HEK293 (cell line): ENCODE measurements around the gene ZFTA.

Experiments used
- CTCF ChIA-PET: fragments of 350-600 bp; formaldehyde crosslinking; extraction: SDS; loops from one replicate; lab custom pipeline; 2021; ENCODE audit warnings: antibody characterized with exemption; lab: Yijun Ruan, JAX
- POLR2A ChIA-PET: fragments of 300-600 bp; formaldehyde crosslinking; extraction: SDS; loops from one replicate; lab custom pipeline; 2020; ENCODE audit warnings: antibody characterized with exemption, inconsistent platforms; lab: Yijun Ruan, JAX
- H3K27ac ChIP-seq: fragments of 200-500 bp; sonication (Bioruptor generic); 2 replicates; pipeline ENCODE4 v1.5.1; 2014; ENCODE audit warnings: low read depth, low read length, control low read depth, inconsistent platforms; ENCODE audit errors: extremely low read depth
- H3K36me3 ChIP-seq, 2 experiments: fragments of 200-500 bp in 1 of 2; sonication (Bioruptor generic) in 1 of 2; 1 replicate in 1 of 2; 2 replicates in 1 of 2; pipeline ENCODE4 v1.5.1; 2014 to 2017; ENCODE audit warnings: inconsistent platforms in 2 of 2, low read length in 2 of 2; ENCODE audit not compliant: control insufficient read depth in 2 of 2, insufficient read depth in 1 of 2
- H3K4me1 ChIP-seq: fragments of 200-500 bp; sonication (Bioruptor generic); 2 replicates; pipeline ENCODE4 v1.5.1; 2014; ENCODE audit warnings: mild to moderate bottlenecking, low read length, inconsistent platforms; ENCODE audit not compliant: control insufficient read depth, insufficient read depth
- H3K4me3 ChIP-seq: 2 replicates; pipeline ENCODE4 v1.5.1; 2011; ENCODE audit warnings: low read depth, mild to moderate bottlenecking, control low read depth, low read length, moderate library complexity
- H3K9me3 ChIP-seq: fragments of 200-500 bp; sonication (Bioruptor generic); 2 replicates; pipeline ENCODE4 v1.5.1; 2014; ENCODE audit warnings: low read depth, low read length, inconsistent platforms; ENCODE audit not compliant: control insufficient read depth, insufficient read depth
- EGR2 ChIP-seq: fragments of 450-650 bp; formaldehyde crosslinking; IDR thresholded peaks from 2 replicates; pipeline ENCODE4 v1.5.1; 2016; ENCODE audit warnings: low read depth, missing biosample characterization, missing genetic modification characterization
- GLIS1 ChIP-seq: fragments of 450-650 bp; formaldehyde crosslinking; IDR thresholded peaks from 2 replicates; pipeline ENCODE4 v1.5.1; 2016; ENCODE audit warnings: missing biosample characterization, missing genetic modification characterization
- PRDM1 ChIP-seq: fragments of 450-650 bp; formaldehyde crosslinking; IDR thresholded peaks from 2 replicates; pipeline ENCODE4; 2016; ENCODE audit warnings: missing biosample characterization, missing genetic modification characterization
- PRDM4 ChIP-seq: fragments of 450-650 bp; formaldehyde crosslinking; IDR thresholded peaks from 2 replicates; pipeline ENCODE4 v1.5.1; 2017; ENCODE audit warnings: missing biosample characterization, missing genetic modification characterization
- SCRT2 ChIP-seq: fragments of 450-650 bp; formaldehyde crosslinking; IDR thresholded peaks from 2 replicates; pipeline ENCODE4 v1.5.1; 2016; ENCODE audit warnings: missing biosample characterization, missing genetic modification characterization
- ZBTB8A ChIP-seq: fragments of 450-650 bp; formaldehyde crosslinking; IDR thresholded peaks from 2 replicates; pipeline ENCODE4 v1.5.1; 2016; ENCODE audit warnings: missing biosample characterization, missing genetic modification characterization
- ZNF121 ChIP-seq: fragments of 450-650 bp; formaldehyde crosslinking; IDR thresholded peaks from 2 replicates; pipeline ENCODE4 v1.5.1; 2016; ENCODE audit warnings: missing biosample characterization, missing genetic modification characterization
- ZNF19 ChIP-seq: fragments of 450-650 bp; formaldehyde crosslinking; IDR thresholded peaks from 2 replicates; pipeline ENCODE4; 2016; ENCODE audit warnings: missing biosample characterization, missing genetic modification characterization, low read depth
- ZNF211 ChIP-seq: fragments of 450-650 bp; formaldehyde crosslinking; IDR thresholded peaks from 2 replicates; pipeline ENCODE4 v1.5.1; 2016; ENCODE audit warnings: low read depth, missing biosample characterization, missing genetic modification characterization
- ZNF280C ChIP-seq: fragments of 450-650 bp; formaldehyde crosslinking; IDR thresholded peaks from 2 replicates; pipeline ENCODE4 v1.5.1; 2016; ENCODE audit warnings: missing biosample characterization, missing genetic modification characterization
- ZNF398 ChIP-seq: fragments of 450-650 bp; formaldehyde crosslinking; IDR thresholded peaks from 2 replicates; pipeline ENCODE4 v1.5.1; 2017; ENCODE audit warnings: missing biosample characterization, missing genetic modification characterization
- ZNF621 ChIP-seq: fragments of 450-650 bp; formaldehyde crosslinking; IDR thresholded peaks from 2 replicates; pipeline ENCODE4 v1.5.1; 2017; ENCODE audit warnings: missing biosample characterization, missing genetic modification characterization
- ZNF837 ChIP-seq: fragments of 450-650 bp; formaldehyde crosslinking; IDR thresholded peaks from 2 replicates; pipeline ENCODE4 v1.5.1; 2016; ENCODE audit warnings: missing biosample characterization, missing genetic modification characterization
- TF ChIP-seq, protein P1 (sequence below): fragments of 450-650 bp; IDR thresholded peaks from 2 replicates; pipeline ENCODE4 v1.5.1; 2018; ENCODE audit warnings: missing biosample characterization, missing genetic modification characterization
- TF ChIP-seq, protein P2 (sequence below): fragments of 450-650 bp; formaldehyde crosslinking; IDR thresholded peaks from 2 replicates; pipeline ENCODE4; 2016; ENCODE audit warnings: missing biosample characterization, missing genetic modification characterization

ZFTA gene

DNA sequence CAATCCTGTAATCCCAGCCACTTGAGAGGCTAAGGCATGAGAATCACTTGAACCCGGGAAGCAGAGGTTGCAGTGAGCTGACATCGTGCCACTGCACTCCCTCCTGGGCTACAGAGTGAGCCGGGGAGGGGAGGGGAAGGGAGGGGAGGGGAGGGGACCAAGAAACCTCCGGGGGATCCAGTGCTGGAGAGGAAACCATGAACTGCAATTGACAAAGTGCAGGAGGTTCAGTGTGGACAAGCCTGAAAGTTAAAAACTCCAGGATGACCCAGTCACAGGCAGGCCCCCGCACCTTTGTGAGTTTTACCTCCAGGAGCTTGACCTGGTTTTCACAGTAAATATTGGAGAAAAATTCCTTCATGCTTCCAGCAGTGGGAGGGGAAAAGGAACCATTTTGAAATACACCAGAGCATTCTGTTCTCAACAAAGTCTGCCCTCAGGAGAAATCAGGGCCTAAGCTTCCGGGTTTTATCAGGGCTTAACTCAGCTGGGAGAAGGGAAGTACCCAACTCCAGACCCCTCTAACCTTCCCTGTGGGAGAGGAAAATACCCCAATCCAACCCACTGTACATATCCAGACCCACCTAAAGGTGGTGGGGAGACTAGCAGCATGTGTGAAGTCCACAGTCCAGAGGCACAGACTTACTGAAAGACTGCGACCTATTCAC lies 15.5 kb upstream of the ZFTA start:
- ChIA-PET POLR2A (interaction anchor here (0.6 kb wide), 1 partner anchor 55 kb away, joined by 3 read pairs; the partner anchor contains the start of gene MARK2), CTCF (interaction anchor here (0.5 to 1.3 kb wide), 3 partner anchors 16 to 1510 kb away, joined by 3 to 7 read pairs (median 3); partner anchors contain the start of gene ZFTA)
- Histone ChIP-seq H3K36me3 (no peaks in the 10 kb centered on the region), H3K27ac (no peak overlapping the region), H3K9me3 (no peaks in the 10 kb centered on the region), H3K4me3 (no peak overlapping the region), H3K4me1 (no peaks in the 10 kb centered on the region)
- no peak for TF ChIP-seq ZNF837 (tag by site-specific recombination)
- no peak for TF ChIP-seq ZNF19 (tag by site-specific recombination)
- TF ChIP-seq ZNF398 (tag by site-specific recombination) = peak; percentile 54; the same call in 1 of the 2 replicates
- no peak for TF ChIP-seq ZNF211 (tag by site-specific recombination)
- TF ChIP-seq, protein P1, sequence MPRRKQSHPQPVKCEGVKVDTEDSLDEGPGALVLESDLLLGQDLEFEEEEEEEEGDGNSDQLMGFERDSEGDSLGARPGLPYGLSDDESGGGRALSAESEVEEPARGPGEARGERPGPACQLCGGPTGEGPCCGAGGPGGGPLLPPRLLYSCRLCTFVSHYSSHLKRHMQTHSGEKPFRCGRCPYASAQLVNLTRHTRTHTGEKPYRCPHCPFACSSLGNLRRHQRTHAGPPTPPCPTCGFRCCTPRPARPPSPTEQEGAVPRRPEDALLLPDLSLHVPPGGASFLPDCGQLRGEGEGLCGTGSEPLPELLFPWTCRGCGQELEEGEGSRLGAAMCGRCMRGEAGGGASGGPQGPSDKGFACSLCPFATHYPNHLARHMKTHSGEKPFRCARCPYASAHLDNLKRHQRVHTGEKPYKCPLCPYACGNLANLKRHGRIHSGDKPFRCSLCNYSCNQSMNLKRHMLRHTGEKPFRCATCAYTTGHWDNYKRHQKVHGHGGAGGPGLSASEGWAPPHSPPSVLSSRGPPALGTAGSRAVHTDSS (tag by site-specific recombination) = no peak
- no peak for TF ChIP-seq EGR2
- peak; percentile 36; the same call in 1 of the 2 replicates for TF ChIP-seq GLIS1 (tag by site-specific recombination)
- no peak for TF ChIP-seq ZNF621 (tag by site-specific recombination)
- no peak for TF ChIP-seq SCRT2
- TF ChIP-seq PRDM4 (tag by site-specific recombination) = peak; percentile 79
- TF ChIP-seq, protein P2, sequence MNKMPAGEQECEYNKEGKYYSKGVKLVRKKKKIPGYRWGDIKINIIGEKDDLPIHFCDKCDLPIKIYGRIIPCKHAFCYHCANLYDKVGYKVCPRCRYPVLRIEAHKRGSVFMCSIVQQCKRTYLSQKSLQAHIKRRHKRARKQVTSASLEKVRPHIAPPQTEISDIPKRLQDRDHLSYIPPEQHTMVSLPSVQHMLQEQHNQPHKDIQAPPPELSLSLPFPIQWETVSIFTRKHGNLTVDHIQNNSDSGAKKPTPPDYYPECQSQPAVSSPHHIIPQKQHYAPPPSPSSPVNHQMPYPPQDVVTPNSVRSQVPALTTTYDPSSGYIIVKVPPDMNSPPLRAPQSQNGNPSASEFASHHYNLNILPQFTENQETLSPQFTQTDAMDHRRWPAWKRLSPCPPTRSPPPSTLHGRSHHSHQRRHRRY = no peak
- TF ChIP-seq PRDM1 (tag by site-specific recombination) = no peak
- TF ChIP-seq ZBTB8A (tag by site-specific recombination) = no peak

- ChIA-PET CTCF (interaction anchor here (0.6 kb wide), 1 partner anchor 23 kb away, joined by 5 read pairs; no protein-coding TSS in a partner anchor), POLR2A (interaction anchor here (0.7 kb wide), 1 partner anchor 28 kb away, joined by 3 read pairs; no protein-coding TSS in a partner anchor)
- Histone ChIP-seq H3K27ac (no peak overlapping the region), H3K4me1 (no peaks in the 10 kb centered on the region), H3K36me3 (no peaks in the 10 kb centered on the region), H3K9me3 (no peaks in the 10 kb centered on the region), H3K4me3 (no peak overlapping the region)
- no peak for TF ChIP-seq ZNF280C (tag by site-specific recombination)
- peak; percentile 78 for TF ChIP-seq ZNF121 (tag by site-specific recombination)
These were observed 14.2 kb upstream of the ZFTA start for GRCh38 chr11:63782749-63783148.
